Measurements from ENCODE around the gene PCMTD2.

- TF ChIP-seq SIN3A (IDR thresholded peaks at IDR 0.05; ENCODE audit: borderline replicate concordance, insufficient read depth, low read length) = no peak
- TF ChIP-seq REST (IDR thresholded peaks at IDR 0.05; ENCODE audit: insufficient read depth in 1 of 2, low read depth in 2 of 2, low read length in 2 of 2) = no peak
- TF ChIP-seq POLR2AphosphoS5 (IDR thresholded peaks at IDR 0.05; ENCODE audit: low read depth, low read length) = no peak
- no peak for TF ChIP-seq FOXP2 (optimal IDR thresholded peaks at IDR 0.05; ENCODE audit: borderline replicate concordance, extremely low read depth, extremely low read length, insufficient read depth)
- TF ChIP-seq TAF1 (IDR thresholded peaks at IDR 0.05; ENCODE audit: borderline replicate concordance, insufficient read depth, low read length) = no peak
Measured at GRCh38 chr20:64247970-64248841, 7.3 kb upstream of the PCMTD2 start.

Measured in PFSK-1 (cell line).